Mucosa of rectum (tissue), 2 donors: ENCODE data around the gene WNT1.

ENCODE experiments used
- H3K27ac ChIP-seq, 2 donors: one replicate each; pipeline ENCODE4 v1.7.0; 2013; ENCODE audit warnings: inconsistent platforms in 2 of 2, low read depth in 2 of 2, low read length in 2 of 2
- H3K27me3 ChIP-seq, 2 donors: one replicate each; pipeline ENCODE4 v1.7.0; 2013; ENCODE audit warnings: low read length in 2 of 2; ENCODE audit not compliant: control insufficient read depth in 2 of 2, insufficient read depth in 2 of 2
- H3K36me3 ChIP-seq, 2 donors: one replicate each; pipeline ENCODE4 v1.7.0; 2013; ENCODE audit warnings: low read length in 2 of 2; ENCODE audit not compliant: control insufficient read depth in 2 of 2, insufficient read depth in 2 of 2
- H3K4me1 ChIP-seq, 2 donors: one replicate each; pipeline ENCODE4 v1.7.0; 2013; ENCODE audit warnings: low read length in 2 of 2, mild to moderate bottlenecking in 1 of 2; ENCODE audit not compliant: control insufficient read depth in 2 of 2, insufficient read depth in 2 of 2
- H3K4me3 ChIP-seq, 2 donors: one replicate each; pipeline ENCODE4 v1.7.0; 2013; ENCODE audit warnings: low read length in 2 of 2
- H3K9ac ChIP-seq, 2 donors: one replicate each; pipeline ENCODE4 v1.7.0; 2013; ENCODE audit warnings: low read length in 2 of 2, low read depth in 1 of 2, mild to moderate bottlenecking in 1 of 2
- H3K9me3 ChIP-seq, 2 donors: one replicate each; pipeline ENCODE4 v1.7.0; 2013; ENCODE audit warnings: low read length in 2 of 2; ENCODE audit not compliant: control insufficient read depth in 2 of 2
- donor health status: healthy.
- donor health status: Normal muscosa, but diverticular disease.

WNT1 gene

GRCh38 chr12:48980389-48980952 is 2.3 kb downstream of the WNT1 start:
- H3K4me3 ChIP-seq, result peak overlapping the region; percentile 46 to 58
- H3K4me1 ChIP-seq, result peaks cover 33 to 38% of the 10 kb centered on the region in 2 donors
- H3K27me3 ChIP-seq, result peaks cover 66 to 75% of the 10 kb centered on the region in 2 donors
- H3K27ac ChIP-seq, result no peak overlapping the region
- peaks cover 0 to 2% of the 10 kb centered on the region in 2 donors for H3K9me3 ChIP-seq
- no peaks in the 10 kb centered on the region for H3K36me3 ChIP-seq
- H3K9ac ChIP-seq, result peak overlapping the region in 1 of 2 donors; percentile 24

- no peaks in the 10 kb centered on the region for H3K36me3 ChIP-seq
- no peak overlapping the region for H3K9ac ChIP-seq
- no peak overlapping the region for H3K27ac ChIP-seq
- peaks cover 36 to 45% of the 10 kb centered on the region in 2 donors for H3K4me1 ChIP-seq
- peaks cover 0 to 2% of the 10 kb centered on the region in 2 donors for H3K9me3 ChIP-seq
- H3K27me3 ChIP-seq, result peaks cover 63 to 73% of the 10 kb centered on the region in 2 donors
- peak overlapping the region; percentile 46 to 58 for H3K4me3 ChIP-seq
Measured at GRCh38 chr12:48980953-48981756, 3.0 kb downstream of the WNT1 start.

- Histone ChIP-seq H3K27me3 (peaks cover 63 to 72% of the 10 kb centered on the region in 2 donors), H3K9ac (no peak overlapping the region), H3K27ac (no peak overlapping the region), H3K36me3 (no peaks in the 10 kb centered on the region), H3K4me3 (peak overlapping the region in 1 of 2 donors; percentile 58), H3K9me3 (peaks cover 0 to 2% of the 10 kb centered on the region in 2 donors), H3K4me1 (peaks cover 36 to 45% of the 10 kb centered on the region in 2 donors)
Measured at GRCh38 chr12:48981757-48982157, 3.6 kb downstream of the WNT1 start.

- Histone ChIP-seq H3K27ac (no peak overlapping the region), H3K4me3 (no peak overlapping the region), H3K36me3 (no peaks in the 10 kb centered on the region), H3K27me3 (peaks cover 58 to 69% of the 10 kb centered on the region in 2 donors), H3K9me3 (peaks cover 0 to 2% of the 10 kb centered on the region in 2 donors), H3K9ac (no peak overlapping the region), H3K4me1 (peaks cover 36 to 40% of the 10 kb centered on the region in 2 donors)
Measured at GRCh38 chr12:48982397-48983080, 4.4 kb downstream of the WNT1 start.

GRCh38 chr12:48985475-48985897 is 7.4 kb downstream of the WNT1 start:
- H3K27me3 ChIP-seq, result peaks cover 43 to 48% of the 10 kb centered on the region in 2 donors
- H3K9me3 ChIP-seq, result no peaks in the 10 kb centered on the region
- no peak overlapping the region for H3K27ac ChIP-seq
- H3K9ac ChIP-seq, result no peak overlapping the region
- H3K4me1 ChIP-seq, result peaks cover 14 to 19% of the 10 kb centered on the region in 2 donors
- H3K4me3 ChIP-seq, result no peak overlapping the region
- no peaks in the 10 kb centered on the region for H3K36me3 ChIP-seq

- no peaks in the 10 kb centered on the region for H3K9me3 ChIP-seq
- H3K27me3 ChIP-seq, result peaks cover 41 to 44% of the 10 kb centered on the region in 2 donors
- no peaks in the 10 kb centered on the region for H3K36me3 ChIP-seq
- H3K9ac ChIP-seq, result no peak overlapping the region
- peaks cover 10 to 15% of the 10 kb centered on the region in 2 donors for H3K4me1 ChIP-seq
- H3K4me3 ChIP-seq, result no peak overlapping the region
- no peak overlapping the region for H3K27ac ChIP-seq
Measured at GRCh38 chr12:48985901-48986300, 7.8 kb downstream of the WNT1 start.

GRCh38 chr12:48986720-48987291 is 8.7 kb downstream of the WNT1 start:
- Histone ChIP-seq H3K4me3 (no peak overlapping the region), H3K27me3 (peaks cover 33 to 35% of the 10 kb centered on the region in 2 donors), H3K27ac (no peak overlapping the region), H3K36me3 (no peaks in the 10 kb centered on the region), H3K4me1 (peaks cover 3 to 9% of the 10 kb centered on the region in 2 donors), H3K9me3 (no peaks in the 10 kb centered on the region), H3K9ac (no peak overlapping the region)

- Histone ChIP-seq H3K4me3 (no peak overlapping the region), H3K27ac (no peak overlapping the region), H3K36me3 (no peaks in the 10 kb centered on the region), H3K9ac (no peak overlapping the region), H3K27me3 (peaks cover 25 to 30% of the 10 kb centered on the region in 2 donors), H3K9me3 (no peaks in the 10 kb centered on the region), H3K4me1 (peaks cover 3 to 9% of the 10 kb centered on the region in 2 donors)
Measured at GRCh38 chr12:48988030-48988649, 10.0 kb downstream of the WNT1 start.

- Histone ChIP-seq H3K9ac (no peak overlapping the region), H3K4me3 (no peak overlapping the region), H3K36me3 (no peaks in the 10 kb centered on the region), H3K27ac (no peak overlapping the region), H3K27me3 (peaks cover 19 to 29% of the 10 kb centered on the region in 2 donors), H3K4me1 (peaks cover 3 to 6% of the 10 kb centered on the region in 2 donors), H3K9me3 (no peaks in the 10 kb centered on the region)
Measured at GRCh38 chr12:48990552-48990951, 12.4 kb downstream of the WNT1 start.
